Central memory CD8-positive, alpha-beta T cell (primary cell): ENCODE data around the gene PPP1R1B.
A peak's percentile ranks its signal among the peaks of the same experiment; 100 is the strongest.

ENCODE experiments used
- ATAC-seq: fragments of 150-1000 bp; cut with Tn5 transposase; replicated peaks from 2 replicates; pipeline ENCODE4 v1.10.0; 2022; ENCODE audit warnings: mild to moderate bottlenecking, moderate FRiP score, moderate number of reproducible peaks; ENCODE audit not compliant: poor library complexity, severe bottlenecking; ENCODE audit errors: extremely low read depth
- DNase-seq, 2 donors: peaks; one replicate each; pipeline ENCODE4 v3.0.0; 2021; ENCODE audit warnings: low spot score in 2 of 2
- H3K27ac Mint-ChIP-seq: one replicate; pipeline ENCODE4 v1.8.0; 2022; ENCODE audit warnings: low read depth, mild to moderate bottlenecking, moderate library complexity, mixed read lengths
- H3K27me3 Mint-ChIP-seq: one replicate; pipeline ENCODE4 v1.8.0; 2022; ENCODE audit warnings: mixed read lengths
- H3K36me3 Mint-ChIP-seq: one replicate; pipeline ENCODE4 v1.8.0; 2022; ENCODE audit warnings: mild to moderate bottlenecking, moderate library complexity, mixed read lengths; ENCODE audit not compliant: insufficient read depth
- H3K4me1 Mint-ChIP-seq: one replicate; pipeline ENCODE4 v1.8.0; 2022; ENCODE audit warnings: mixed read lengths
- H3K4me3 Mint-ChIP-seq: one replicate; pipeline ENCODE4 v1.8.0; 2022; ENCODE audit warnings: mild to moderate bottlenecking, moderate library complexity, mixed read lengths
- H3K9me3 Mint-ChIP-seq: one replicate; pipeline ENCODE4 v1.8.0; 2022; ENCODE audit warnings: mixed read lengths

Gene PPP1R1B

DNA sequence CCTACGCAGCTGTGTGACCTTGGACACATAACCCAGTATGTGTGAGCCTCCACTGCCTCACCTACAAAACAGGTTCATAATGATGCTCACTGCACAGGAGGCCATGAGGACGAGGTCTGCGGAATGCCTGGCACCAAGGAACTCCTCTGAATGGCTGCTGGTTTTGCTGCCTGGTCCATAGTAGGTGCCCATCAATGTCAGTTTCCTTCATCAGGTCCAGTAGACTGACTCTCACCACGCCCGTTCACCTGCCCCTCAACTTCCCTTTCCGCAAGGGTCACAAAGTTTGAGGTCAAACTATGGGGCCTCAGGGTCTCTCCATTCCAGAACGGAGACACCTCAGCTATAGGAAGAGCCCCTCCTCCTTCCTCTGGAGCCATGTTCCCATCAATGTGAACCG is 50.3 kb downstream of the PPP1R1B start:
- DNase-seq (no peak), ATAC-seq (no peak)
- H3K9me3 Mint-ChIP-seq, result no peaks in the 10 kb centered on the region
- H3K4me1 Mint-ChIP-seq, result peaks cover 68% of the 10 kb centered on the region
- peak overlapping the region; percentile 98 for H3K27ac Mint-ChIP-seq
- no peaks in the 10 kb centered on the region for H3K27me3 Mint-ChIP-seq
- peaks cover 10% of the 10 kb centered on the region for H3K36me3 Mint-ChIP-seq
- H3K4me3 Mint-ChIP-seq, result peak overlapping the region; percentile 4

DNA sequence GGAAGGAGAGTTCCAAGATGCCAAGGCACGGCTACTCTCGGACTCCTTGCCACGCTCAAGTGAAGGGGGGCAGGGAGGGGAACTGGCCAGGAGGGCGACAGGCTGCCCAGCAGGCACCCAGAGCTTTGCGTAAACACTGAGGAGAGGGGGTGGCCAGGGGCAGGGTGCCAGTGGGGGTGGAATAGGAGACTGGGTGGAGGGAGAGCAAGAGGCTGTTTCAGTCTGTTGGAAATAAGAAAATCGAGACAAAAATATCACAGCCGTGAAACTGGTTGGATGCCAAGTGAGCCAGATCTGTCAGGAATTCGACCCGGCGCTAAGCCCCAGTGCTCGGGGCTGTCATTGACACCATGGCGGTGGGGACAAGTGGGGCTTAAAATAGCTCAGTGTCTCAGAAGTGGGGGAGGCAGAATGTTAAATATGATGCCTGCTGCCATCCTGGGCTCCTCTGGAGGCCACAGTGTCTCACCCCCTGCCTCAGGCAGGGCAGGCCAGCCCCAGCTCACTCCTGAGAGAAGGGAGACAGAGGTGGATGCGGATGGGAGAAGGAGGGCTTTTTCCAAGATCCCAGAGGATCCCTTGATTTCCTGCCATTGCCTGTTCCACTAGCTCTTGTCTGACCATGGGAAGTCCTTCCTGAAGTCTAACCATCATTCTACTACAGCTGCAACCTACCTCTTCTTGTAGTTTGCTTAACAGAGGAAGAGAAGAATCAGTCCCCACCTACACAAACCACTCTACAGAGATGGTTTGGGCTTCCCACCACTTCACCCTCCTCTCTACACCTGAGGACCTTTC is 51.0 kb downstream of the PPP1R1B start:
- no peak for DNase-seq
- Mint-ChIP-seq H3K36me3 (peaks cover 12% of the 10 kb centered on the region), H3K27ac (peak overlapping the region; percentile 98), H3K9me3 (no peaks in the 10 kb centered on the region), H3K4me1 (peaks cover 63% of the 10 kb centered on the region), H3K4me3 (peak overlapping the region; percentile 4), H3K27me3 (no peaks in the 10 kb centered on the region)
- ATAC-seq, result no peak

DNA sequence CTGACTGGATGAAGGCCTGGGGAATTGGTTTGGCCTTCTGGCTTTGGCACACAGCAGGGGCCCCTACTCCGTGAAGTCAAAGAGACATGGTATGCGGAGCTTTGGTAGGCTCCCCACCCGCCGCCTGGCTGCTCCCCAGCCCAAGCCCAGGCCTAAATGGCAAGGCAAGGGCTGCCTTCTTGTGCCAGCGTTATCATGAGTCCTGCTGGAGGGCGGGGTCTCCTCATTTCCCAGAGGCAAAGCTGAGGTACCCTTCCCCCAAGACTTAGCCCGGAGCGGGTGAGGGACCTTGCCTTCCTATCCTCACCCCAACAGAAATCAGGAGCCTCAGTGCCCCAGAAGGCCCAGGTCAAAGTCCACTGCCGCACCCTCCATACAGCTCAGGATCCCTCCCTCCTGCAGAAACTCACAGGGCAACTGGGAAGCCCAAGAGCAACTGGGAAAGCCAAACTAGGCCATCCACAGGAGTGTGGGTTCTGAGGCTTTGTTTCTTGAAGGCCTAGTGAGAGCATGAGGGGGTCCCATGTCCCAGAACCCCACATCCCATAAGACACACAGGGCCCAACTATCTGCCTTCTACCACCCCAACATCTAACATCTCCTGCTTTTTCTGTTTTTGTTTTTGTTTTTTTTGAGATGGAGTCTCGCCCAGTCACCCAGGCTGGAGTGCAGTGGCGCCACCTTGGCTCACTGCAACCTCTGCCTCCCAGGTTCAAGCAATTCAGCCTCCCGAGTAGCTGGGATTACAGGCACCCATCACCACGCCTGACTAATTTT is 51.8 kb downstream of the PPP1R1B start:
- H3K4me3 Mint-ChIP-seq, result peak overlapping the region; percentile 25
- ATAC-seq (no peak), DNase-seq (no peak)
- H3K36me3 Mint-ChIP-seq, result peaks cover 14% of the 10 kb centered on the region
- peak overlapping the region; percentile 98 for H3K27ac Mint-ChIP-seq
- H3K27me3 Mint-ChIP-seq, result no peaks in the 10 kb centered on the region
- no peaks in the 10 kb centered on the region for H3K9me3 Mint-ChIP-seq
- H3K4me1 Mint-ChIP-seq, result peaks cover 63% of the 10 kb centered on the region

DNA sequence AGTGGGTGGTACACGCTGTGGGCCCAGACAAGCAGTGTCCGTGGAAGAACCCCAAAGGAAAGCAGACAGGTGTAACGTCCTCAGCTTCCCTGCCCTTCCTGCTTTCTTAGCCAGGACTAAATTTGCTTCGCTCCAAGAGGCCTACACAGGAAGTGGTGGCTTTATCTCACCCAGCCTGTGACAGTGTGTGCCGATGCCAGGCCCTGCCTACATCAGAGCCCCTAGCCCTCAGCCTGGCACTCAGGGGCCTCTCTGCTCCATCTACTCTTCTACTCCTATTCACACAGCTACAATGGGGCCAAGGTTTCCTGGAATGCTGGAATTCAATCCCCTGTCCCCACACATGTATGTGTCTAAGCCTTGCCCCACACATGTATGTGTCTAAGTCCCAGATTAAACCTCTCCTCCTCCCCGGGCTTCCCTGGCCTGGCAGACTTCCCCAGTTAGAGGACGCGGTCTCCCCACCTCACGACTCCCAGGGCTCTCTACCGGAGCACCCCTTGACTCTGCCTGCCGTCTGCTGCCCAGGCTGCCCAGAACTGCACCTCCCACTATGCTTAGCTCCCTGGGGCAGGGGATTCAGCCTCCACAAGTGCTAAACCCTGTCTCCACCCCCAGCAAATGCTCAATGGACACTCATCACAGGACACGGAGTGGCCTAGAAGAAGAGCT is 52.9 kb downstream of the PPP1R1B start:
- Mint-ChIP-seq H3K27me3 (no peaks in the 10 kb centered on the region), H3K9me3 (no peaks in the 10 kb centered on the region), H3K36me3 (peaks cover 19% of the 10 kb centered on the region), H3K27ac (peak overlapping the region; percentile 98), H3K4me3 (peak overlapping the region; percentile 58), H3K4me1 (peaks cover 68% of the 10 kb centered on the region)
- DNase-seq, result peak in 1 of 2 donors; percentile 27
- ATAC-seq, result peak; percentile 77

DNA sequence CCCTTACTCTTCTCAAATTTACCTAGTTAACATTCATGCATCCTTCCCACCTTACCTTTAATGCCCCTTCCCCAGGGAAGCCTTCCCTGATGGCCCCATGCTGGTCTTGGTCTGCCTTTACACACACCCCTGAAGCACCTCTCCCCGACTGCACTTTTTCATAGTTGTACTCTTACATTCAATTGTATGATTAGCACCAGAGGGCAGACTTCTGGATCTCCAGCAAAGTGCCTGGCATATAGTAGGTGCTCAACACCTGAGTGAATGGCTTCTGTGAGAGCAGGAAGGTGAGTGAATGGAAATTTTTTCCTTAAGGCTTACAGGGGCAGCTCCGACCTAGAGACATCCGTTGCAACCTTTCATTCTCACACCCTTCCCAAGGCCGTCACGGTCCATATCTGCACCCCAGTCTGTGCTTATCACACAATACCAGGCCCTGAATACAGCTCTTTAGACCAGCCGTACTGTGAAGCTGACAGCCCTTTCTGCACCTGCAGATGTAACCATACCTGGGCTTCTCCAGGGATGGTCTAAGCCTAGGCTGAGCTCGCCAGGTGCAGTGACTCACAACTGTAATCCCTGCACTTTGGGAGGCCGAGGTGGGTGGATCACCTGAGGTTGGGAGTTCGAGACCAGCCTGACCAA is 56.7 kb downstream of the PPP1R1B start:
- peaks cover 18% of the 10 kb centered on the region for H3K36me3 Mint-ChIP-seq
- no peak overlapping the region for H3K4me3 Mint-ChIP-seq
- no peak for DNase-seq
- peaks cover 56% of the 10 kb centered on the region for H3K4me1 Mint-ChIP-seq
- no peak overlapping the region for H3K27ac Mint-ChIP-seq
- no peak for ATAC-seq
- H3K9me3 Mint-ChIP-seq, result peaks cover 3% of the 10 kb centered on the region
- no peaks in the 10 kb centered on the region for H3K27me3 Mint-ChIP-seq

DNA sequence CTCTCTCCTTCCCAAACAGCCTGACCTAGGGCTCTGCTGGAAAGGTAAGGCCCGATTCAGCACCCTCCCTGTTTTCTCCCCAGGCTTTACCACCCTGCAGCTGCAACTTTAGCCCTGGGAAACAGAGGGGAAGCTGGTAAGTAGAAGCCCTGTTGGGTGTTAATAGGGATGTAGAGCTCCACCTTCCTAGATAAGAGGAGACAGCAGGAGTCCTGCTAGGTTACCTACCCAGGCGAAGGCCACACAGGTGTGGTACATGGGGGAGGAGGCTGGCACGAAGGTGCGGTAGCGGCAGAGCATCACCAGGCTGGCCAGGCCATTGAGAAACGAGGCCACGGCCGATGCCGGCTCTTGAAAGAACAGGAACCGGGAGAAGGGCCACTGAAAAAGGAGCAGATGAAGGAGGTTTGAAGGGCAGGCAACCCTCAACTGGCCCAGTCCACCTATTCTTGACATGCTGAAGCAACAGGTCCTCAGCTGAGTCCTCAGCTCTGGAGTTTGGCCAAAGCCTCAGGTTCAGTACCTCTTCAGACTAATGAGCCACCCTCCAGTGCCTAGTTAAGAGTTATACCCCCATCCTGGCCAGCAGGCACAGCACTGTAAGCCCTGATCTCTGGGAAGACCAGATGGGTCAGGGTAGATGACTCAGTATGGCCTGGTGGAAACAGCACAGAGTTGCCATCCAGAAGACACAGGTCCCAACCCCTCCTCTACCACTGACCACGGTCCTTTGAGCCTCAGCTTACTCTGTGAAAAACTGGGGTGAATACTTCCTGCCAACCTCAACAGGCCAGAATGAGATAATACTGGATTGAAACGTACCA is 57.8 kb downstream of the PPP1R1B start:
- Mint-ChIP-seq H3K36me3 (peaks cover 15% of the 10 kb centered on the region), H3K27me3 (no peaks in the 10 kb centered on the region), H3K27ac (no peak overlapping the region), H3K4me3 (no peak overlapping the region), H3K9me3 (peaks cover 8% of the 10 kb centered on the region), H3K4me1 (peaks cover 53% of the 10 kb centered on the region)
- ATAC-seq (no peak), DNase-seq (no peak)
